EH (cell line): ENCODE data around the gene ZNF764.

Source experiments
- DNase-seq: peaks from one replicate; pipeline ENCODE4 v3.0.0-alpha.2; 2015; ENCODE audit warnings: low read depth

The ZNF764 gene

DNA sequence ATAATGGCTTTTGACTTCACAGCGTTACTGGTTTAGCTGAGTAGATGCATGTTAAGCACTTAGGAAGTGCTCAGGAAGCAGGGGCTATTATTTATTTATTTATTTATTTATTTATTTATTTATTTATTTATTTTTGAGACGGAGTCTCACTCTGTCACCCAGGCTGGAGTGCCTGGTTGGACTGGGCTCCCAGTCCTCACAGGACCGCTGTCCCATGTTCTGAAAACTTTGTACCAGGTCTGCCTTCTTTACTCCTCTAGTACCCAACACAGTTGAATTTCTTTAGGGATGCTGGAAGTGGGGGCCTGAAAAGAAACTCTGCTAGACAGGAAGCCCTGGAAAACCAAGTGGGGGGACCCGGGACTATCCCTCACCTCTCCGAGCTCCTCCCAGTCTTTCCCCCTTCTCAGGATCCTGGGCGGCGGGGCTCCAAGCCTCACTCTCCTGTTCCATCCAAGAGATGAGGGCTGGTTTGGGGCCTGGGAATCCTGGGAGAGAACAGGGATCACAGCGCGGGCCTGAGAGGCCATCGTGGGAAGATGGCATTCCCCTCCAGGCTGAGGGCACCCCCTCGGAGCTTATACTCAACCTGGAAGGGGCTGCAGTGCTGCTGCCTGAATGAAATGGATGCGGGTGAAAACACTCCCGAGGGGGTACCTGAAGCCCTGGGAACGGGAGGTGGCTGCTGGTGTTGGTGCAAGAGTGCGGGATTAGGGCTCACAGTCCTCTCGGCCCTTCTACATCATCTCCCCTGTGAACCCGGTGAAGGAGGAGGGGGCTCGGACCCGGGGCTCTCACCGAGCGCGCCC, 12.7 kb upstream of the ZNF764 start:
- DNase-seq = peak; percentile 61

DNA sequence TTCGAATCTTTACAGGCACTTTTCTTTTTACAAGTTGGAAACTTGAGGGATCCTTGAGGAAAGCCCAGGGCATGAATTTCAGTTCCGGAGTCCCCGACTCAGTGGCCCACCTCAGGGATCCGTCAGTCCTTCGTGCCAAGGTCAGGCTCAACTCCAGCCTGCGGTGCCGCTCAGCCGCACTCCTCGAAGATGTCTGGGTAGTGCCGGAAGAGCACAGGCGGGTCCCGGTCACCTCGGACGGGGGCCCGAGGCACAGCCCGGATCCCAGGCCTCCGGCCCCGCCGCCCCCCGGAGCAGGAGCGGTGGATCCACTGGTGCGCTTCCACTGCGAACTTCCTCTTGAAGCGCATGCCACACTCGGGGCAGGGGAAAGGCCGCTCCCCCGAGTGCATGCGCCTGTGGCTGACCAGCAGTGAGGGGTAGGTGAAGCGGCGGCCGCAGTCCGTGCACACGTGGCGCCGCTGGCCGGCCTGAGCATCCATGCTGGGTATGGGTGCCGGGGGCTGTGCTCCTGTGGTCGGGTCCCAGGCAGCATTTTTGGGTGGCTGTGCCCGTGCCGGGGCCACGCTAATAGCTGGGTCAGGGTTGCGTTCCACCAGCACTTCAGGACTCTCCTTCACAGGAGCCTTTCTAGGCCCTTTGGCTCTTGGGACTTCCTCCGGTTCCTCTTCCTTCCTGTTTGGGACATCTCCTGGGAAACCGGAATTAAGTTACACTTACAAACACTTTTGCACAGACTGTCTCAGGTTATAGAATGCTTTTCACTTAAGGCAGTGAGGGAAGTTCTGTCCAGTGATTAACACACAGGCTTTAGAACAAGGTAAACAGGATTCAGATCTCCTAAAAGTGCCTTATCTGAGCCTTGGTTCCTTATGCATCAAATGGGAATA, 11.8 kb upstream of the ZNF764 start:
- no peak for DNase-seq

DNA sequence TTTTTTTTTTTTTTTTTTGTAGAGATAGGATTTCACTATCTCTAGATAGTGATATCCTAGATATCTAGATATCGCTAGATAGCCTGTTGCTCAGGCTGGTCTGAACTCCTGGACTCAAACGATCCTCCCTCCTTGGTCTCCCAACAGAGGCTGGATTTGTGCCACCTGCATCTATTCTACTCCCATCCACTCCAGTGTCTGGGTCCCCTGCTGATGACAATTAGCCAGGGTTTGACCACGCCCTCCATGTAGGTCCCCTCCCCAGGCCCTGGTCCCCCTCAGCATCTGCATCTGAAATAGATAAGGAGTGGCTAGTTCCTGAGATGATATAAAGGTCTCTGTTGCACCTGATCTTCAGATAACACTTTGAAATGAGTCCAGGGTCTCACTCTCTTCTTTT, 11.1 kb upstream of the ZNF764 start:
- no peak for DNase-seq

DNA sequence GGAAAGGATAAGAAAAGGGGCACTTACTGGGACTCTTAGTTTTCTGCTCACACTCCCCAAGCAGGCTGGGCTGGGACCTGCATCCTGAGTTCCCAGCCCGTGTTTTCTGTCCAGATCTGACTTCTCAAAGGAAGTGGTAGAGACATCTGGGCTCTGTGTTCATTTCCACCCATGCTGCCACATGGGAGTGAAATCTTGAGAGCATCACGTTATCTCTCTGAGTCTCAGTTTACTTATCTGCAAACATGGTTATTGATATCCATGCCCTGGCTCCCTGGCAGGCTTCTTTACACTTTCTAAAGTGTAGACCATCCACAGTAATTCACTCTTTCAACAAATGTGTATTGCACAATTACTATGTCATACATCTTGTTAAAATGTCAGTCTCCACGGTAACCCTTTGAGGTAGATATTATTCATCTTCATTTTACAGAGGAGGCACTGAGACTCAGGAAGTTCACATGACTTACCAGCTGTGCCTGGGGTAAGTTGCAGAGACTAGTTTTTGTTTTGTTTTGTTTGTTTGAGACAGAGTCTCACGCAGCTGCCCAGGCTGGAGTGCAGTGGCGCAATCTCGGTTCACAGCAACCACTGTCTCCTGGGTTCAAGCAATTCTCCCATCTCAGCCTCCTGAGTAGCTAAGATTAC, 9.9 kb upstream of the ZNF764 start:
- peak; percentile 77 for DNase-seq

DNA sequence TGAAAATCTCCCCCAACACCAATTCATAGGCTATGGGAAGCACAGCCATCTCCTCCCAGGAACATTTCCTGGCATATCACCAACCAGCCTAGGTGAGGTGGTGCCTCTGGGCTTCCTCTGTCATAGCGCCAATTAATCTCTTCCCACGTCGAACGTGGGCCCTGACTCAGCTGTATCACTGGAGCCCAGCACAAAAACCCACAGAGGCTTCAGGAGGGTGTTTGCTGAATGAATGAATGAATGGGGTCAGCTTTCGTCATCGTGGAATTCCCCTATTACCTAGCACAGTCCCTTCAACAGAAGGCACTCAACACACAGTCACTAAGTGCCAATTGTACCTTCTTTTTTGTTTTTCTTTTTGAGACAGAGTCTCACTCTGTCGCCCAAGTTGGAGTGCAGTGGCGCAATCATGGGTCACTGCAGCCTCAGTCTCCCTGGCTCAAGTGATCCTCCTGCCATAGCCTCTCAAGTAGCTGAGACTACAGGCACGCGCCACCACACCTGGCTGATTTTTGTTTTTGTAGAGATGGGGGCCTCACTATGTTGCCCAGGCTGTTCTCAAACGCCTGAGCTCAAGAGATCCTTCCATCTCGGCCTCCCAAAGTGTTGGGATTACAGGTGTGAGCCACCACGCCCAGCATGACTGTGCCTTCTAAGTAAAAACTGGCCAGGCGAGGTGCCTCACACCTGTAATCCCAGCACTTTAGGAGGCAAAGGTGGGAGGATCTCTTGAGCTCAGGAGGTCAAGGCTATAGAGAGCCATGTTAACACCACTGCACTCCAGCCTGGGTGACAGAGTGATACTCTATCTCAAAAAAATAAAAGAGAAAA, 9.2 kb upstream of the ZNF764 start:
- no peak for DNase-seq

DNA sequence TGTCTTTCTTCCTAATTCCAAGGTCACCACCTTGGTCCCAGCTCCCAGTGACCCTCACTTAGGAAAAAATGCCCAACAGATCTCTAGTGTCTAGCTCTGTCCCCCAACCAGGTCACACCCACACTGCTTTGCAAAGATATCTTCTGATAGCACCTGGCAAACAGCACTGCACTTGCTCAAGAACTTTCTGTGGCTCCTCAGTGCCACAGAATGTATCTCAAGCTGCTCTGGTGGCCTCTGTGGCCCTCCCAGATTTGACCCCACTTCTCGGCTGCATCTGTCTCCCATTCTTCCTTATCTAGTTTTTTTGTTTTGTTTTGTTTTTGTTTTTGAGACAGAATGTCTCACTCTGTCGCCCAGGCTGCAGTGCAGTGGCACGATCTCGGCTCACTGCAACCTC, 8.4 kb upstream of the ZNF764 start:
- DNase-seq = no peak

DNA sequence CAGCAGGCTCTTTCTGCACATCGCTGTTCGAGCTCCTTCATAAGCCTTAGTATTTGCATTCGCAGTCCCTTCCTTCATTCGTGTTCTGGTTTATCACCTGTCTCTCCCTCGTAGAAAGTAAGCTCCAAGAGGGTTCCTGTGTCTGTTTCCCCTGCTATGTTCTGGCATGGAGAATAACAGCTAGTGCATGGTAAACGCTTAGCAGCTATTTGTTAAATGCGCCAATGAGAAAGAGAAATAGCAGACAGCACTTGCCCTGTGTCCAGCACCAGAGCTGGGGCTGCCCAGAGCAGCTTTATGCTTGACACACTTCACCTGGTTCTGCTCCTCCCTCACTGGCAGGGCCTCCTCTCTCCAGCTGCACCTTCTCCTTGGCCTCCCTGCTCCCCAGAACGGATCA, 7.8 kb upstream of the ZNF764 start:
- DNase-seq = no peak

DNA sequence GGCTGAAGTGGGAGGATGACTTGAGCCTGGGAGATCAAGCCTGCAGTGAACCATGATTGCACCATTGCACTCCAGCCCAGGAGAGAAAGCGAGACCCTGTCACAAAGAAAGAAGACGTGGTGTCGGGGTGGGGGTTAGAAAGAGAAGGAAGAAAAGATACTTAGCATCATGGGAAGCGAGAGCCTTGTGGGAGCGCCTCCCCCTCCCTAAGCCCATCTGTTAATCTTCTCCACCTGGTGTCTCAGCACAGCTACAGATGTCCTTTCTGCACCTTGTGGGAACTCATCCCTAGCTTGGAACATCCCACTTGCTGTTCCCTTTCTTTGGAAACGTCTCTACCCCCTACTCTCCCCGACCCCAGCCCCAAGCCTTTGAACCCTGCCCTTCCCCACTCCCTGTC, 7.4 kb upstream of the ZNF764 start:
- DNase-seq = no peak

DNA sequence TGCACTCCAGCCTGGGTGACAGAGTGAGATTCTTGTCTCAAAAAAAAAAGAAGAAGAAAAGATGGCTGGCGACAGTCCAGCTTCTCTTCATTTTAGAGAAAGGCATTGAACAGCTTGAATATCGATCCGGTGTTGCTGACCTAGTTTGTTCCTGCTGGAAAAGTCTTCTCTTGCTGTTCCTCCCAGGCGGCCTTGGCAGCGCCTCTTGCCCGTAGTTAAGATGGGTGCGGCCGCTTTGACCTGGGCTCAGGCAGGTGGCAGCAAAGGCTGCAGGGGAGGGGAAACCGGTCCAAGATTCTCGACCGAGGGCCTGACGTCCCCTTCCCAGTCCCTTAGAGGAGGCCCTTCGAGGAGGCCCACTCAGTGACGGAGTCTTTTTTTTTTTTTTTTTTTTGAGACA, 3.8 kb upstream of the ZNF764 start:
- no peak for DNase-seq

DNA sequence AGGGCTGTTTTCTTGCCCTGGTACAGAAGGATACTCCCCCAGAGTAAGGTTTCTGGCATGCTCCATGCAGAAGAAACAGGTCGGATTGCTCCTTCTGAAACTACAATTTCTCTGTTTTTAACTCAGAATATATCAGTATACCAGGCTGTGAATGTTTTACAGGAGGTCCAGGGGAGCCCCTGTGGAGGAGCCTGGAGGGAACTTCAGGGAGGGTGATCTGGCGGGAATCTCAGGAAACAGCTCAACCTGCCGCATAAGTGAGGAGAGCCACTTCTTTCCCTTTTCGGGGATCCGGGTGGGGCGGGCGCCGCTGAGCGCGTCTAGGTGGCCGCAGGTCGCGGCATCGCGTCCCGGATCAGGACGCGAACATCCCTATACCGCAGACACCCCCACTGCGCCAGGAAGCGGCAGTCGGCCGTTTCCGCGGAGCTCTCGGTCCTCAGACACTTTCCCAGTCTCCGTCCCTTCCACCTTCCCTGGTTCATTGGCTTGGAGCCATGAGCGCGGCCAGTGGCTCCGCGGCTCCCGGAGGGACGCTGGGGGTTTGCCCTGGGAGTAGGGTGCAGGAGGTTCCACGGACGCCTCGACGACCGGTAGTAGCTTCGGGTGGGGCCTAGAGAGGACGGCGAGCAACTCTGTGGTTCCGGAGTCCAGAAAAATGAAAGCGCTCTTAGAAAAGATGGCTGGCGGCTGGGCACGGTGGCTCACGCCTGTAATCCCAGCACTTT, 3.1 kb upstream of the ZNF764 start:
- DNase-seq = peak; percentile 11

DNA sequence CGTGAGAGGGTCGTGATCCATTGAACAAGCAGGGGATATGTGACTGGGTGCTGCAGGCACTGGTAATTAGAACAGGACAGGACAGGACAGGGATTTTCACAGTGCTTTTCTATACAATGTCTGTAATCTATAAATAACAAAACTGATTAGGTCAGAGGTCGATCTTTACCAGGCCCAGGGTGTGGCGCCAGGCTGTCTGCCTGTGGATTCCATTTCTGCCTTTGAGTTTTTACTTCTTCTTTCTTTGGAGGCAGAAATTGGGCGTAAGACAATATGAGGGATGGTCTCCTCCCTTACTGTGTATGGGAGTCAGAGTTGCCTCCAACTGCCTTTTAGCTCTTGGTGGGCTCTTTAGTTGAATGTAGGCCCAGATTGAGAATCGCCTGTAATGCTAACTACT, 1.5 kb upstream of the ZNF764 start:
- no peak for DNase-seq

DNA sequence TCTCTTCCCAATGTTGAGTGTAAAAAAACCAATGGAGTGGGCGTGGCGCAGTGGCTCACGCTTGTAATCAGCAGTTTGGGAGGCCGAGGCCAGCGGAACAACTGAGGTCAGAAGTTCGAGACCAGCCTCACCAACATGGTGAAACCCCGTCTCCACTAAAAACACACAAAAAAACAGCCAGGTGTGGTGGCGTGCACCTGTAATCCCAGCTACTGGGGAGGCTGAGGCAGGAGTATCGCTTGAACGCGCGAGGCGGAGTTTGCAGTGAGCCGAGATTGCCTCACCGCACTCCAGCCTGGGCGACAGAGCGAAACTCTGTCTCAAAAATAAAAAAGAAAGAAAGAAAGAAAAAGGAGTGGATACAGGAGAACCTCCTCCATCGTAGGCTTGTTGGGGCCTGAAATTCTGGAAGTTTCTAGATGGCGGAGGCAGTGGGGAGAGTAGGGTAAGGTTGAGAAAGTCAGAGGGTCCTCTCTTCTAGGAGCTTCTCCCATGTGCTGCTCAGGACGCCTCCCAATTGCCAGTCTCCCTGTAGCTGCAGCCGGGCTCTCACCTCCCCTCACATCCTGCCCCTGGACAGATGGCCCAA, 709 bp upstream of the ZNF764 start:
- no peak for DNase-seq

DNA sequence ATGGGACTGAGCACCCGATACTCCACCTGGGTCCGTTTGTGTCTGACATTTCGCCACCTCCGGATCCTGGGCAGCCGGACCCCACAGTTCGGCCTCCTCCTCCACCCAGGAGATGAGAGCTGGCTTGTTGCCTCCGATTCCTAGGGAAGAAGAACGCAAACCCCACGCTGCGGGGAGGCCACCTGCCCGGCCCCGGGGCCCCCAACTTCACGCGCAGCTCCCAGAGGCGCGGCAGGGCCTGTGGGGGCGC, 542 bp downstream of the ZNF764 start:
- peak; percentile 13 for DNase-seq

DNA sequence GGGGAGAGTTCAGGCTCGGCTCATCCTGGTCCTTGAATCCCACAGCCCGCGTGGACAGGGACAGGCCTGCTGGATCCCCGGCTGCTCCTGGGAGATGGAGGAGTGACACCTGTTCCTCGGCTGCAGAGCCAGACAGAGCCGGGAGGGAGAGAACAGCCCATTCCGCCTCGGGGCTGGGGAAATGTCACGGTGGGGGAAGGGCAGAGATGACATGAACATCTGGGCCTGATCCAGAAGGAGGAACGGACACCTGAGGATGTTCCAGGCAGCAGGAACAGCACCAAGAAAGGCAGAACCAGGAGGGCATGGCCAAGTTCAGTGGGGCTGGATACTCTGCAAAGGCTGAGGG, 2.1 kb downstream of the ZNF764 start:
- no peak for DNase-seq

DNA sequence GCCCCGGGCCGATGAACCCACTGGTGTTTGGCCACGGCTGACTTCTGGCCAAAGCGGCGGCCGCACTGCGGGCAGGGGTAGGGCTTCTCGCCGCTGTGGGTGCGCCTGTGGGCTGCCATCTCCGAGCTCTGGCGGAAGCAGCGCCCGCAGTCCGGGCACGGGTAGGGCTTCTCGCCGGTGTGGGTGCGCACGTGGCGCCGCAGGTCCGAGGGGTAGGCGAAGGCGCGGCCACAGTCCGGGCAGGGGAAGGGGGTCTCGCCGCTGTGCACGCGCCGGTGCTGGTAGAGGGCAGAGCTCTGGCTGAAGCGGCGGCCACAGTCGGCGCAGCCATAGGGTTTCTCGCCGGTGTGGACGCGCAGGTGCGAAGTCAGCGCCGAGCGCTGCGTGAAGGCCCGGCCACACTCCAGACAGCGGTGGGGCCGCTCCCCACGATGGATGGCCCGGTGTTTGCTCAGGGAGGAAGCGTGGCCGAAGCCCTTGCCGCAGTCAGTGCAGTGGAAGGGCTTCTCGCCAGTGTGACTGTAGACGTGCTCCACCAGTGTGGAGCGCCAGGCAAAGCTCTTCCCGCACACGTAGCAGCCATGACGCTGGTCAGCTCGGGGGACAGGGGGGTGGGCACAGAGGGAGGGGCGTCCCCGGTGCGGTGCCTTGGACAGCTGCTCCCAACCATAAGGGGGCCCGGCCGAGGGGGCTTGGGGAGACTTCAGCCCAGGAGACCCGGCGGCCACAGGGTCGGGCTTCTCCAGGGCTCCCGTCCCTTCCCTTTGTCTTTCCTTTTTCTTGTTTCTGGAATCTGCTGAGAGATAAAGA, 2.7 kb downstream of the ZNF764 start:
- DNase-seq = no peak

DNA sequence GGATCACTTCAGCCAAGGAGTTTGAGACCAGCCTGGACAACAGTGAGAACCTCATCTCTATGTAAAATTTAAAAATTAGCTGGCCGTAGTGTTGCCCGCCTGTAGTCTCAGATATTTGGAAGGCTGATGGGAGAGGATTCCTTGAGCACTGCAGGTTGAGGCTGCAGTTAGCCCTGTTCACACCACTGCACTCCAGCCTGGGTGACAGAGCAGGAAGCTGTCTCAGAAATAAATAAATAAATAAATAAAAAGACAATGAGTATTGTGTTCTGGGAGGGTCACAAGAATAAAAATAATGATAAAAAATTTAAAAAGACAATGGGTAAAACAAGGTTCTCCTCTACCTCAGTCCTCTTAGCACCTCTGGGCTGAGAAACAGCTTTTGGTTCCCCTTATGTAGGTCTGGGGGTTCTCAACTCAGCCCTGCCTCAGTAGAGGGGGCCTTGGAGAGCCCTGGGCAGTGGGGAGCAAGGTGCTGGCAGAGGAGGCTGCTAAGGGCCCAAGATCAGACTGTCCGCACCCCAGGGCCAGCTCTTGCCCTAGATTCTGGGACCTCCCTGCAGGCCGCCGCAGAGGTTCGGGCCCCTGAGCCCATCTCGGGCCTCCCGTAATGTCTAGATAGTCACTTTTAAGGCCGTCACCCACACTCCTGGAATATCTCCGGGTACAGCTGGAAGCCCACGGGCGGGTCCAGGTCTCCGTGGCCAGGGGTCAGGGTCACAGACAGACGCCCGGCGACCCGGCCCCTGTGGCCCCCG, 3.4 kb downstream of the ZNF764 start:
- no peak for DNase-seq

DNA sequence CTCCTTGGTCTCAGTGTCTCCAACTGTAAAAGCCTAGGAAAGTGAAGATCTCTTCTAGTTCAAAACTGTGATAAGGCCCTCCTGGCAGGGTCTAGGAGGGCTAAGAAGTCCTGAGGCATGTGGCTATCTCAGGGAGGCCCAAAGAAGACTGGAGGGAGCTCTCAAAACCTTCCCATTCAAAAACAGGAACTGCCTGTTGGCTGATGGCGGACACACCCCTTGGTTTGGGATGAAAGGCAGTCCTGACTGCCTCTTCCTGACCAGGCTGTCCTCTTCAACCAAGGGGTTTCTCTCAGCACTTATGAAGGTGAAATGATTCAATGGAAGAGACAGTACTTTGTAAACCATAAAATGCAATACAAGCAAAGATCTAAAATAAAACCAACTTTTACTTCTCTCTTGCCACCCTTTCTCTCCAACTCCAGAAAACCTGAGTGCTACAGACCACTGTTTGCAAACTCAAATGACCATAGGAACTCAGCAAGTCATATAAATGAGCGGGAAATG, 4.7 kb downstream of the ZNF764 start:
- no peak for DNase-seq

DNA sequence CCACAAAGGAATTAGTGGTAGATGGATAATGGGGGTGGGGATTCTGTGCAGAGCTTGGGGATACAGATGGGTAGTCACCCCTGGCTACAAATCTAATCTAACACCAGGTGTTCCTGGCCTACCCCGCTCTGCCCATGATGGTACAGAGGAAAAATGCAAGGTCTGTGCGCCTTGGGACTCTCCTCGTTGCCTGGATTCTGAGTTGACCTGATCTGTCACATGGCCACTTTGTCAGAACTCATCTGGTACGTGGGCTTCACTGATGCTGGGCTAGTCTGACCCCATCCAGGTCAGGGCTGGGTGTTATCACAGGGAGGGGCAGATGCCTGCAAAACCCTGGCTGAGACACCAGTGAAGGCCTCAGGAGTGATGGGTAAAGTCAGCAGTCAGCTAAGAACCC, 5.2 kb downstream of the ZNF764 start:
- DNase-seq = no peak

DNA sequence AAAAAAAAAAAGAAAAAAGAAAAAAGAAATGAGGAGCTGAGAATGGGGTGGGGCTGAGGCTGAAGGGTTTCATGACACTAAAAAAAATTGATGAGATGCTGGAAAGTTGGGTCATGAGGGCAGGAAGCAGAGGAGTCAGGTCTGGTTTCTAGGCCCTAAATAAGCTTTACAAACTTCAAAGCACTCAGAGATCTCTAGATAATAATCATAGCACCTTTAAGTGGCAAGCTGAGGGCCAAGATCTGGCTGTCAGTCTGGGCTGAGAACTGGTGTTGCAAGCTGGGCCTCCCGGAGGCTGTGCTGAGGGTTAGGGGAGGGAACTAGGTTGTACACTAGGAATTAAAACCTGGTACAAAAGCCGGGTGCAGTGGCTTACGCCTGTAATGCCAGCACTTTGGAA, 6.4 kb downstream of the ZNF764 start:
- DNase-seq = no peak
